CD4-positive, alpha-beta T cell (primary cell): ENCODE measurements around the gene PRR15L. TPM values are rescaled to one million over a fixed set of nuclear protein-coding genes. Genes with fewer than 3 reads are reported as not detected.

Experiments used
- ATAC-seq: fragments of 200-7000 bp; cut with Tn5 transposase; one replicate; pipeline ENCODE4 v1.10.0; 2022; ENCODE audit warnings: mild to moderate bottlenecking; ENCODE audit not compliant: poor library complexity
- CTCF ChIA-PET: fragments of 350-600 bp; sonication (Branson Sonifier 250); formaldehyde crosslinking; loops from one replicate; lab custom pipeline; 2021; ENCODE audit warnings: antibody characterized with exemption, inconsistent platforms; lab: Charles Lee
- POLR2A ChIA-PET: fragments of 350-600 bp; sonication (Branson Sonifier 250); formaldehyde crosslinking; loops from one replicate; lab custom pipeline; 2021; ENCODE audit warnings: antibody characterized with exemption, inconsistent platforms; lab: Charles Lee
- DNase-seq, 14 experiments: peaks; one replicate each; pipeline ENCODE4 v3.0.0-alpha.2; 2013 to 2020; ENCODE audit warnings: mixed read lengths in 2 of 14
- H3K27ac ChIP-seq, 2 donors: one replicate each; pipeline versions ENCODE4 v1.5.1 to v1.7.0; 2013; ENCODE audit warnings: low read length in 2 of 2, low read depth in 1 of 2, mild to moderate bottlenecking in 1 of 2
- H3K27me3 ChIP-seq, 2 experiments: 1 replicate in 1 of 2; 2 replicates in 1 of 2; pipeline versions ENCODE4 v1.6.1 to v1.7.0; 2013; ENCODE audit warnings: low read length in 2 of 2, control low read depth in 1 of 2, mild to moderate bottlenecking in 1 of 2, moderate library complexity in 1 of 2; ENCODE audit not compliant: insufficient read depth in 2 of 2, control insufficient read depth in 1 of 2
- H3K36me3 ChIP-seq: one replicate; pipeline ENCODE4 v1.6.1; 2013; ENCODE audit warnings: low read length, control low read depth; ENCODE audit not compliant: insufficient read depth
- H3K4me1 ChIP-seq: one replicate; pipeline ENCODE4 v1.6.1; 2013; ENCODE audit warnings: low read length, control low read depth; ENCODE audit not compliant: insufficient read depth
- H3K4me3 ChIP-seq: one replicate; pipeline ENCODE4 v1.5.1; 2013; ENCODE audit warnings: mild to moderate bottlenecking, low read length, moderate library complexity
- H3K9me3 ChIP-seq, 2 experiments: 1 replicate in 1 of 2; 2 replicates in 1 of 2; pipeline versions ENCODE4 v1.6.1 to v1.7.0; 2013; ENCODE audit warnings: low read length in 2 of 2, mild to moderate bottlenecking in 2 of 2, control low read depth in 1 of 2, moderate library complexity in 1 of 2; ENCODE audit not compliant: control insufficient read depth in 1 of 2, insufficient read depth in 1 of 2
- H3K27ac Mint-ChIP-seq: one replicate; pipeline ENCODE4 v1.8.0; 2020; ENCODE audit warnings: mixed read lengths
- H3K27me3 Mint-ChIP-seq: one replicate; pipeline ENCODE4 v1.8.0; 2021; ENCODE audit warnings: mixed read lengths
- H3K36me3 Mint-ChIP-seq: one replicate; pipeline ENCODE4 v1.8.0; 2021; ENCODE audit warnings: low read depth, mixed read lengths
- H3K4me1 Mint-ChIP-seq: one replicate; pipeline ENCODE4 v1.8.0; 2021; ENCODE audit warnings: low read depth, mixed read lengths
- H3K4me3 Mint-ChIP-seq: one replicate; pipeline ENCODE4 v1.8.0; 2020; ENCODE audit warnings: mild to moderate bottlenecking, mixed read lengths
- H3K9me3 Mint-ChIP-seq: one replicate; pipeline ENCODE4 v1.8.0; 2020; ENCODE audit warnings: mixed read lengths
- CTCF ChIP-seq: fragments of 200-600 bp; IDR thresholded peaks from one replicate; pipeline ENCODE4 v1.8.0; 2022; ENCODE audit warnings: antibody characterized with exemption, mild to moderate bottlenecking
- intact Hi-C, 2 experiments: fragments of 100-400 bp; cut with DNase I in 1 of 2; cut with micrococcal nuclease in 1 of 2; formaldehyde crosslinking; loops; one replicate each; pipeline versions ENCODE4 v1.15.1 to v1.9.0; 2023 to 2025; cut with DNase I, micrococcal nuclease
- total RNA-seq, 174 experiments: library from RNA in 2 of 174; stranded (reverse) in 2 of 174; gene quantifications; one replicate each; pipeline ENCODE4 v1.2.3 and lab custom pipeline; 2021 to 2026

The PRR15L gene
- total RNA-seq, 2 experiments from 2014 or later = not detected

- Histone ChIP-seq H3K4me3 (peak overlapping the region; percentile 9), H3K27ac (peak overlapping the region; percentile 34 to 38), H3K27me3 (no peaks in the 10 kb centered on the region), H3K4me1 (peaks cover 67% of the 10 kb centered on the region), H3K9me3 (no peaks in the 10 kb centered on the region), H3K36me3 (peaks cover 34% of the 10 kb centered on the region)
- Mint-ChIP-seq H3K9me3 (no peaks in the 10 kb centered on the region), H3K4me1 (peaks cover 62% of the 10 kb centered on the region), H3K36me3 (peaks cover 35% of the 10 kb centered on the region), H3K4me3 (peak overlapping the region; percentile 23), H3K27ac (peak overlapping the region; percentile 61), H3K27me3 (no peaks in the 10 kb centered on the region)
- DNase-seq = peak in 5 of 14 experiments; percentile 12 to 52 (median 35)
- no peak for ATAC-seq
- TF ChIP-seq CTCF = no peak
- intact Hi-C loops = no loop called here
- CTCF ChIA-PET = interaction anchor here (0.7 to 1.1 kb wide), 2 partner anchors 25 to 103 kb away, joined by 3 to 6 read pairs; partner anchors contain the start of gene CDK5RAP3
- POLR2A ChIA-PET = interaction anchor here (0.5 to 1.6 kb wide), 5 partner anchors 23 to 114 kb away, joined by 3 to 5 read pairs (median 3); partner anchors contain the start of genes CDK5RAP3, LRRC46, MRPL10 and SCRN2
These were observed 12.6 kb downstream of the PRR15L start for GRCh38 chr17:47945080-47945479.

GRCh38 chr17:47942568-47942967 is 15.1 kb downstream of the PRR15L start:
- ChIA-PET POLR2A (interaction anchor here (1.2 to 2.7 kb wide), 4 partner anchors 24 to 47 kb away, joined by 3 to 49 read pairs (median 20); partner anchors contain the start of genes CDK5RAP3 and SP2), CTCF (interaction anchor here (1.0 to 4.0 kb wide), 2 partner anchors 28 to 34 kb away, joined by 3 to 35 read pairs; partner anchors contain the start of gene CDK5RAP3)
- H3K4me1 Mint-ChIP-seq = peaks cover 44% of the 10 kb centered on the region
- H3K27ac Mint-ChIP-seq = peak overlapping the region; percentile 8
- H3K9me3 ChIP-seq = no peaks in the 10 kb centered on the region
- ATAC-seq (no peak), DNase-seq (no peak)
- peak overlapping the region; percentile 97 for H3K4me3 ChIP-seq
- H3K27me3 ChIP-seq = no peaks in the 10 kb centered on the region
- no peak for TF ChIP-seq CTCF
- H3K9me3 Mint-ChIP-seq = no peaks in the 10 kb centered on the region
- peak overlapping the region; percentile 87 for H3K4me3 Mint-ChIP-seq
- no peak overlapping the region for H3K27ac ChIP-seq
- intact Hi-C loops = loop anchor here in 1 of 2 experiments (2.0 kb wide), 1 partner anchor 112 kb away; the partner anchor contains the start of genes LRRC46 and MRPL10
- H3K36me3 Mint-ChIP-seq = peaks cover 25% of the 10 kb centered on the region
- H3K27me3 Mint-ChIP-seq = no peaks in the 10 kb centered on the region
- peaks cover 53% of the 10 kb centered on the region for H3K4me1 ChIP-seq
- H3K36me3 ChIP-seq = peaks cover 26% of the 10 kb centered on the region

- H3K27me3 Mint-ChIP-seq = no peaks in the 10 kb centered on the region
- H3K27ac Mint-ChIP-seq = peak overlapping the region; percentile 8
- TF ChIP-seq CTCF = no peak
- peak overlapping the region; percentile 97 for H3K4me3 ChIP-seq
- H3K4me1 ChIP-seq = peaks cover 52% of the 10 kb centered on the region
- H3K4me1 Mint-ChIP-seq = peaks cover 41% of the 10 kb centered on the region
- peak overlapping the region; percentile 87 for H3K4me3 Mint-ChIP-seq
- H3K27me3 ChIP-seq = no peaks in the 10 kb centered on the region
- peaks cover 24% of the 10 kb centered on the region for H3K36me3 Mint-ChIP-seq
- no peak for DNase-seq
- intact Hi-C loops = loop anchor here in 1 of 2 experiments (2.0 kb wide), 1 partner anchor 111 kb away; the partner anchor contains the start of genes LRRC46 and MRPL10
- no peaks in the 10 kb centered on the region for H3K9me3 ChIP-seq
- peaks cover 26% of the 10 kb centered on the region for H3K36me3 ChIP-seq
- no peaks in the 10 kb centered on the region for H3K9me3 Mint-ChIP-seq
- peak overlapping the region in 1 of 2 donors; percentile 82 for H3K27ac ChIP-seq
- no peak for ATAC-seq
- POLR2A ChIA-PET = interaction anchor here (1.2 to 2.7 kb wide), 6 partner anchors 8 to 164 kb away, joined by 3 to 49 read pairs (median 7); partner anchors contain the start of genes CDK5RAP3 and SP2
- CTCF ChIA-PET = interaction anchor here (2.7 to 4.0 kb wide), 2 partner anchors 28 to 101 kb away, joined by 9 to 35 read pairs; partner anchors contain the start of genes CDK5RAP3 and SCRN2
These were observed 15.6 kb downstream of the PRR15L start for GRCh38 chr17:47942096-47942510.
